HG03108 (cell line): Measurements from ENCODE around the gene DIPK2B.

Experiments used
- ATAC-seq: cut with Tn5 transposase; IDR thresholded peaks from one replicate; pipeline ENCODE4 v1.9.1; 2021; ENCODE audit warnings: moderate library complexity; ENCODE audit not compliant: unreplicated experiment

The DIPK2B gene

DNA sequence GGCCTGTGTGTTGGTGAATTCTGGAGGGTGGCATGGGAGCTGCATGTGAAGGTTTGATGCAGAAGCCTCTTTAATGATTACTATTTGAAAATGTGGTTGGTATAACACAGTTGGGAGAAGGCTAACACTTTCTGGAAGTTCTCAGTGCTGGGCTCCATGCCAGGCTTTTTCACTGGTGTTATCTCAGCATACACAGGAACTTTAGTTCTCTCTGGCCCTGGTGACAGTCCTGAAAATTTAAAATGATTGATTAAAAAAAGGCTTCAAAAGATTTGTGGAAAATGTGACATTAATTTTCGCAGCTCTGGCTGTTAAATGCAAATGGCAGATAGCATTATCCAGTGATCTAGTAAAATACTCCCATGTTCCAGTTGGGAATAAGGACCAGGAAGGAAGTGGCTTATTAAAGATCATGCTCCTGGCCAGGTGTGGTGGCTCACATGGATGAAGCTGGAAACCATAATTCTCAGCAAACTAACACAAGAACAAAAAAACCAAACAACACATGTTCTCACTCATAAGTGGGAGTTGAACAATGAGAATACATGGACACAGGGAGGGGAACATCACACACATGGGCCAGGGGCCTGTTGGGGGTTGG, 36.6 kb downstream of the DIPK2B start:
- ATAC-seq: no peak

GRCh38 chrX:45157647-45158046, 43.0 kb downstream of the DIPK2B start:
- no peak for ATAC-seq

DNA sequence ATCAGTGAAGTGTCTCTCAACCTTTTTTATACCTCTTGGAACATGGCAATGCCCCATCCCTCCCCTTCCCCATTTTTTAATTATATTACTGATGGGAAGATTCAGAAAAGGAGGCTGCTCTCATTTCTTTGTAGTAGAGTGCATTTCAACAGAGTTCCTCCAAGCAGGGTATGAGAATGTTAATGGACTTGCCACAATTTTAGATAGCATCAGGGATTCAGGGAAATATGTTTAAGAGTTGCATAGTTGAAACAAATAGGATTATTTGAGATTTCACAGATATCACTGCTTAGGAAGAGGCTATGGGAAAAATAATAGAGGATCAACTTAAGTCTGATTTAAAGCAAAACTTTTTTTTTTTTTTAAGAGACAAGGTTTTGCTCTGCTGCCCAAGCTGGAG, 46.2 kb downstream of the DIPK2B start:
- ATAC-seq: no peak

GRCh38 chrX:45154033-45154360, 46.7 kb downstream of the DIPK2B start:
- ATAC-seq: no peak
